GM06990 (cell line): Measurements from ENCODE around the gene KIF13A.

Experiments
- DNase-seq: peaks from one replicate; pipeline ENCODE4 v3.0.0-alpha.2; 2011; ENCODE audit not compliant: insufficient read length; ENCODE audit errors: extremely low read depth
- H3K27me3 ChIP-seq: replicated peaks from 2 replicates; pipeline ENCODE4 v1.6.0; 2011; ENCODE audit warnings: low read length; ENCODE audit not compliant: control insufficient read depth, insufficient read depth
- H3K36me3 ChIP-seq: 2 replicates; pipeline ENCODE4 v1.5.1; 2011; ENCODE audit warnings: low read length; ENCODE audit not compliant: control insufficient read depth, insufficient read depth
- H3K4me3 ChIP-seq: replicated peaks from 2 replicates; pipeline ENCODE4 v1.5.1; 2011; ENCODE audit warnings: low read depth, mild to moderate bottlenecking, control low read depth, low read length
- TF ChIP-seq, protein P1 (sequence below): IDR thresholded peaks from 2 replicates; pipeline ENCODE4 v1.5.1; 2011; ENCODE audit warnings: low read length, control low read depth, mild to moderate bottlenecking, inconsistent platforms; ENCODE audit not compliant: insufficient read depth, poor library complexity, severe bottlenecking

Gene KIF13A

DNA sequence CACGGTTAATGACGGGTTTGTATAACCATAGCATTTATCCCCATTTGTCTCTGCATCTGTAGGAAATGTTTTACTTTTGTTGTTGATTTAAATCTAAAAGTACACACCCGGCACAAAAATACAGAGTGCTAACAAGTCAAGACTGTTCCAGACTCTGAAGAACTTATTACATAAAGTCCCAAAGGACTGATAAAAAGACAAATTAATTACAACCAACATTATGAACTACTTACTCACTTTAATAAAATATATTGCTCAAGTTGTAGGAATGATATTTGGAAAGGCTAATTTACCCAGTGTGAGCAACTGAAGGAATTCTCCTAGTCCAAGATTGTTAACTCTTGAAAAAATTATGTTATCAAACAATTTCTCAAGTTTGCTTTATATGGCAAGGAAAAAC lies 115.6 kb downstream of the KIF13A start:
- TF ChIP-seq, protein P1, sequence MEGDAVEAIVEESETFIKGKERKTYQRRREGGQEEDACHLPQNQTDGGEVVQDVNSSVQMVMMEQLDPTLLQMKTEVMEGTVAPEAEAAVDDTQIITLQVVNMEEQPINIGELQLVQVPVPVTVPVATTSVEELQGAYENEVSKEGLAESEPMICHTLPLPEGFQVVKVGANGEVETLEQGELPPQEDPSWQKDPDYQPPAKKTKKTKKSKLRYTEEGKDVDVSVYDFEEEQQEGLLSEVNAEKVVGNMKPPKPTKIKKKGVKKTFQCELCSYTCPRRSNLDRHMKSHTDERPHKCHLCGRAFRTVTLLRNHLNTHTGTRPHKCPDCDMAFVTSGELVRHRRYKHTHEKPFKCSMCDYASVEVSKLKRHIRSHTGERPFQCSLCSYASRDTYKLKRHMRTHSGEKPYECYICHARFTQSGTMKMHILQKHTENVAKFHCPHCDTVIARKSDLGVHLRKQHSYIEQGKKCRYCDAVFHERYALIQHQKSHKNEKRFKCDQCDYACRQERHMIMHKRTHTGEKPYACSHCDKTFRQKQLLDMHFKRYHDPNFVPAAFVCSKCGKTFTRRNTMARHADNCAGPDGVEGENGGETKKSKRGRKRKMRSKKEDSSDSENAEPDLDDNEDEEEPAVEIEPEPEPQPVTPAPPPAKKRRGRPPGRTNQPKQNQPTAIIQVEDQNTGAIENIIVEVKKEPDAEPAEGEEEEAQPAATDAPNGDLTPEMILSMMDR = no peak
- Histone ChIP-seq H3K27me3 (no peaks in the 10 kb centered on the region), H3K36me3 (no peaks in the 10 kb centered on the region), H3K4me3 (no peak overlapping the region)
- no peak for DNase-seq

DNA sequence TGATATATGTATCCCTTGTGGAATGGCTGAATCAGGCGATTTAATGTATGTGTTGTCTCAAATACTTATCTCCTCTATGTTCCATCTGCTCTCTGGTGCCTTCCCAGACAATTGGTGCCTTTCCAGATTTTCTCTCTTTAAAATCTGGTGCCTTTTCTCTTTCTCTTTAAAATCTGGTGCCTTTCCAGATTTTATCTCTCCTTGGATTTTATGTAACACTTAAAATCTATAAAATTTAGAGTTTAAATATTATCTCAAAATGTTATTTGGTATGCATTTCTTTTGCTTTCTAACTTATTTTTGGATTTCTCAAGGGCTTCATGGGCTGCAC lies 116.3 kb downstream of the KIF13A start:
- H3K4me3 ChIP-seq = no peak overlapping the region
- TF ChIP-seq, protein P1 = no peak
- no peaks in the 10 kb centered on the region for H3K27me3 ChIP-seq
- DNase-seq = no peak
- no peaks in the 10 kb centered on the region for H3K36me3 ChIP-seq

DNA sequence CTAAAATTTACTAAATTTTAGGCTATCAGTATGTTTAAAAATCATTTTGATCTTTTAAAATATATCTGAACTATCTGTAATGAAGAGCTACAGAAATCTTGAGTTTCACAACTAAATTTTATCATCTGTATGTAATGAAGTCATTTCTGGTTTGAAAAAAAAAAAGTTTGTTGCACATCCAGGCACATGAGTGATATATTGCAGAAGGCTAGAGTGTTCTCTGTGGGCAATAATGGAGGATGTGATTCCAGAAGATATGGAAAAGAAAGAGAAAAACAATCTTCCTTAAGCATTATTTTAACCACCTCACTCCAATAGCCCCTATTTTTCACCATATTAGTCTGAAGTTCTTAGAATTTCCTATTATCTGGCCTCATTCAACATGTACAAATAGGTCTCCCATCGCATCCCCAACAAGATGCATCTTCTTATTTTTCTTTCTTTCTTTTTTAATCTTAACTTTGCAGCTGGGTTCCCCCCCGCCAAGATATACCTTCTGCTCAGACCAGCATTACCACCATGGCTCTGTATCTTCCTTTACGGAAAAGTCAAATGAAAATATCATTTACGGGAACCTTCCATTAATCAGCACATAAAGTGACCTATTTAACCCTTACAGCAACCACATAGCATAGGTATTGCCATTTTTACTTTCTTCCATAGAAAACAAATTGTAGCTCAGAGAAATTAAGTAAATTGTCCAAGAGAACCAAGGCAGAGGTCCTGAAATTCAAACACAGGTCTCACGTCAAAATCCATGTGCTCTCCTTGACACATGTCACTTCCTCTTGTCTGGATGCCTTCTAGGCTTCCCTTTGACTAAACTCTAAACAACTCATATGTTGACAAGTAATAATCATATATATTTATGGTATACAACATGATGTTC lies 116.9 kb downstream of the KIF13A start:
- TF ChIP-seq, protein P1 = no peak
- Histone ChIP-seq H3K36me3 (no peaks in the 10 kb centered on the region), H3K4me3 (no peak overlapping the region)

DNA sequence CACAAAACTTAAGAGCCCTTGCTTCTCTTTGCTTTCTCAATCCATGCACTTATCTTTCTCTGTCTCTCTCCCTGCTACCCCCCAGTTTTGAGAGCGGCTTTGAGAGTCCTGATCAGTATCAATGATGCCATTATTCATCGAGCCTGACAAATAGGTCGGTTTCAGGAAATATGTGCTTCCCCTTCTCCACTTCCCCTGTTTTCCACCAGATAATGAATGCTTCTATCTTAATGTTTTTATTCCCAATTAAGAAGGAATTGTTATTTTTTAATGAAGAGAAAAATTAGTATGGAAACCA lies 117.7 kb downstream of the KIF13A start:
- Histone ChIP-seq H3K27me3 (no peaks in the 10 kb centered on the region), H3K4me3 (no peak overlapping the region), H3K36me3 (no peaks in the 10 kb centered on the region)
- TF ChIP-seq, protein P1 = no peak
- no peak for DNase-seq

More for the DNA sequence above, 116.9 kb downstream of the KIF13A start:
- no peaks in the 10 kb centered on the region for H3K27me3 ChIP-seq
- no peak for DNase-seq

DNA sequence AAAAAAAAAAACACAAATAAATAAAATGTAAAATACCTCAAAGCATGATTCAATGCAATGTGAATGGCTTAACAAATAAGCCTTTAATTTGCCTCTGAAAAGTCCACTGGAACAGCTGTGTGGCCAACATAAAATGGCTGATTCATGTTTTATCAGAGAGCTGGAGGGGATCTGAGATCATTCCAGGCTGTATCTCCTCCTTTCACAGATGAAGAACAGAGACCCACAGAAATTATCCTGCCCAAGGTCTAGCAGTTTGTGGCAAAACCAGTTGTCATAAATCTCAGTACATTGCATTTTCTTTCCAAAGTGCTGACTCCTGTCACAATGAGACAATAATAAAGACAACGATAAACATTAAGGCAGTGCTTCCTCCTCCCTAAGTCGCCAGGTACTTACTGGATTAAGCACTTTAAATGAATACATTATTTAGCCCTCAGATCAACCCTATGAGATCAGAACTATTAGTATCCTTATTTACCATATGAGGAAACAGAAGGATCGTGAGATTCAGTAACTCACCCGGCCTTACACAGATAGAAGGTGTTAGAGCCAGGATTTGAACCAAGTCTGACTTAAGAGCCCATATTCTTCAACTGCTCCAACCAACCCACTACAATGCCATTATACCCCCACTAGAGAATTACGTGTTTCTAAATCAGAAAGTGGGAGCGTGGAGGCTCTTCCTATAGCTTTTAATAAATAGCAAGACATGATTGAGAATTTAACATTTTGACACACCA lies 118.3 kb downstream of the KIF13A start:
- Histone ChIP-seq H3K4me3 (no peak overlapping the region), H3K36me3 (no peaks in the 10 kb centered on the region), H3K27me3 (no peaks in the 10 kb centered on the region)
- DNase-seq = no peak
- TF ChIP-seq, protein P1 = no peak
